Tongue (tissue), 2 donors: ENCODE data around the gene TMCC1. TPM values are rescaled to one million over a fixed set of nuclear protein-coding genes. Genes with fewer than 3 reads are reported as not detected.
"Not testable (repeated sequence)": the region's sequence is repeated elsewhere in the genome, so short reads cannot be mapped to it uniquely, and the experiment has no call there.

Experiments
- DNase-seq: peaks from one replicate; pipeline ENCODE4 v3.0.0-alpha.2; 2015
- total RNA-seq: library from RNA; depleted of rRNA; stranded (reverse); fragments of >200 nt; gene quantifications from one replicate; pipeline ENCODE4 v1.2.3, GENCODE V29; 2014

The TMCC1 gene
- total RNA-seq, 1 donor from 2014 or later, result 49.1 TPM

- DNase-seq, result no peak
Observed at GRCh38 chr3:129718201-129718600, 175.3 kb downstream of the TMCC1 start.

GRCh38 chr3:129715854-129716253 lies 177.7 kb downstream of the TMCC1 start:
- DNase-seq, result no peak

GRCh38 chr3:129708328-129708861 lies 185.1 kb downstream of the TMCC1 start:
- DNase-seq, result no peak

- DNase-seq, result no peak
Observed at GRCh38 chr3:129705274-129705673, 188.2 kb downstream of the TMCC1 start.

GRCh38 chr3:129703913-129704312 lies 189.6 kb downstream of the TMCC1 start:
- no peak for DNase-seq

- DNase-seq, result no peak
Observed at GRCh38 chr3:129702934-129703712, 190.4 kb downstream of the TMCC1 start.

GRCh38 chr3:129701161-129701560 lies 192.3 kb downstream of the TMCC1 start:
- no peak for DNase-seq

GRCh38 chr3:129699612-129700011 lies 193.9 kb downstream of the TMCC1 start:
- no peak for DNase-seq

- no peak for DNase-seq
Observed at GRCh38 chr3:129699199-129699598, 194.3 kb downstream of the TMCC1 start.

GRCh38 chr3:129697229-129697969 lies 196.1 kb downstream of the TMCC1 start:
- DNase-seq, result no peak

- not testable (repeated sequence) for DNase-seq
Observed at GRCh38 chr3:129696430-129696829, 197.1 kb downstream of the TMCC1 start.

GRCh38 chr3:129695230-129695629 lies 198.3 kb downstream of the TMCC1 start:
- no peak for DNase-seq

GRCh38 chr3:129694228-129694627 lies 199.3 kb downstream of the TMCC1 start:
- no peak for DNase-seq

- no peak for DNase-seq
Observed at GRCh38 chr3:129692743-129693142, 200.8 kb downstream of the TMCC1 start.

GRCh38 chr3:129690963-129691362 lies 202.5 kb downstream of the TMCC1 start:
- DNase-seq, result no peak

GRCh38 chr3:129690406-129690805 lies 203.1 kb downstream of the TMCC1 start:
- peak; percentile 78 for DNase-seq

- no peak for DNase-seq
Observed at GRCh38 chr3:129689036-129689435, 204.5 kb downstream of the TMCC1 start.

- DNase-seq, result peak; percentile 86
Observed at GRCh38 chr3:129688271-129688895, 205.1 kb downstream of the TMCC1 start.

GRCh38 chr3:129687586-129688125 lies 205.9 kb downstream of the TMCC1 start:
- DNase-seq, result no peak

- no peak for DNase-seq
Observed at GRCh38 chr3:129686941-129687340, 206.6 kb downstream of the TMCC1 start.

GRCh38 chr3:129684270-129684669 lies 209.2 kb downstream of the TMCC1 start:
- DNase-seq, result no peak

GRCh38 chr3:129683201-129683600 lies 210.3 kb downstream of the TMCC1 start:
- no peak for DNase-seq

GRCh38 chr3:129676985-129677384 lies 216.5 kb downstream of the TMCC1 start:
- no peak for DNase-seq
